Cardiac fibroblast (primary cell): ENCODE results near the gene SPINK8.

ENCODE experiments used
- DNase-seq, 2 donors: peaks; one replicate each; pipeline versions ENCODE4 v3.0.0 to v3.0.0-alpha.2; 2010; ENCODE audit warnings: low read depth in 2 of 2
- H3K4me3 ChIP-seq, 2 donors: replicated peaks in 1 of 2; 1 replicate in 1 of 2; 2 replicates in 1 of 2; pipeline ENCODE4 v1.5.1; 2011; ENCODE audit warnings: low read depth in 2 of 2, low read length in 2 of 2, mild to moderate bottlenecking in 2 of 2, moderate library complexity in 1 of 2
- TF ChIP-seq, protein P1 (sequence below): IDR thresholded peaks from one replicate; pipeline ENCODE4 v1.5.1; 2011; ENCODE audit warnings: low read depth, mild to moderate bottlenecking, low read length, inconsistent platforms

Gene SPINK8

DNA sequence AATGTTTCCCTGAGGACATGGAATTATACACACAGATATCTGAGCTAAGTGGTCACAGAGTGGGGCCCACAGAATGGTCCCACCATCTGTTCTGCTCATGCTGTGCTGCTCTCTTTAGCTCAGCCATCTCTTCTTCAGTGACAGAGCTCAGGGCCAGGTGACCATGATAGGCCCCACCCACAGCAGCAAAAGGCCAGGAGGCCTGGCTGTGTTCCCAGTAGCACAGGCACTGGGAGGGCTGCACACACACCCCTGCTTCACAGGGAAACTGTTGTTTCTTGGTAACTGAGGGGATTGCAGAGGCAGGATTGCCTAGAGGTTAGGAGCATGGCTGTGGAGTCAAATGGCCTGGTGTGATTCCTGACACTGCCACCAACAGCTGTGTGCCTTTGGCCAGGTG lies 33.7 kb upstream of the SPINK8 start:
- peak in 1 of 2 donors; percentile 1 for DNase-seq
- TF ChIP-seq, protein P1, sequence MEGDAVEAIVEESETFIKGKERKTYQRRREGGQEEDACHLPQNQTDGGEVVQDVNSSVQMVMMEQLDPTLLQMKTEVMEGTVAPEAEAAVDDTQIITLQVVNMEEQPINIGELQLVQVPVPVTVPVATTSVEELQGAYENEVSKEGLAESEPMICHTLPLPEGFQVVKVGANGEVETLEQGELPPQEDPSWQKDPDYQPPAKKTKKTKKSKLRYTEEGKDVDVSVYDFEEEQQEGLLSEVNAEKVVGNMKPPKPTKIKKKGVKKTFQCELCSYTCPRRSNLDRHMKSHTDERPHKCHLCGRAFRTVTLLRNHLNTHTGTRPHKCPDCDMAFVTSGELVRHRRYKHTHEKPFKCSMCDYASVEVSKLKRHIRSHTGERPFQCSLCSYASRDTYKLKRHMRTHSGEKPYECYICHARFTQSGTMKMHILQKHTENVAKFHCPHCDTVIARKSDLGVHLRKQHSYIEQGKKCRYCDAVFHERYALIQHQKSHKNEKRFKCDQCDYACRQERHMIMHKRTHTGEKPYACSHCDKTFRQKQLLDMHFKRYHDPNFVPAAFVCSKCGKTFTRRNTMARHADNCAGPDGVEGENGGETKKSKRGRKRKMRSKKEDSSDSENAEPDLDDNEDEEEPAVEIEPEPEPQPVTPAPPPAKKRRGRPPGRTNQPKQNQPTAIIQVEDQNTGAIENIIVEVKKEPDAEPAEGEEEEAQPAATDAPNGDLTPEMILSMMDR = no peak
- H3K4me3 ChIP-seq = no peak overlapping the region

GRCh38 chr3:48364840-48365239 lies 31.4 kb upstream of the SPINK8 start:
- DNase-seq = no peak
- no peak overlapping the region for H3K4me3 ChIP-seq
- TF ChIP-seq, protein P1 = no peak

DNA sequence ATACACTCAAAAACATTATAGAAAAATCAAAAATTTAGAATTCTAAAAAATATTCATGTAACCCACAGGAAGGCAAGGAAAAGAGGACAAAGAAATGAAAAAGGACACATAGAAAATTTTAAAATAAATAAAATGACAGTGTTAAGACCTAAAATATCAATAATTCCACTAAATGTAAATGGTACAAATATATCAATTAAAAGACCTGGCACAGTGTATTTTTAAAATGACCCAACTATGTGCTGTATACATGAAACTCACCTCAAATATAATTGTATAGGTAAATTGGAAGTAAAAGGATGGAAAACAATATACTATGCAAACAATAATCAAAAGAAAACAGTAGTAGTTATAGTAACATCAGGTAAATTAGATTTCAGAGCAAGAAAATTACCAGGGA lies 28.5 kb upstream of the SPINK8 start:
- no peak overlapping the region for H3K4me3 ChIP-seq
- DNase-seq = no peak
- TF ChIP-seq, protein P1 = no peak

DNA sequence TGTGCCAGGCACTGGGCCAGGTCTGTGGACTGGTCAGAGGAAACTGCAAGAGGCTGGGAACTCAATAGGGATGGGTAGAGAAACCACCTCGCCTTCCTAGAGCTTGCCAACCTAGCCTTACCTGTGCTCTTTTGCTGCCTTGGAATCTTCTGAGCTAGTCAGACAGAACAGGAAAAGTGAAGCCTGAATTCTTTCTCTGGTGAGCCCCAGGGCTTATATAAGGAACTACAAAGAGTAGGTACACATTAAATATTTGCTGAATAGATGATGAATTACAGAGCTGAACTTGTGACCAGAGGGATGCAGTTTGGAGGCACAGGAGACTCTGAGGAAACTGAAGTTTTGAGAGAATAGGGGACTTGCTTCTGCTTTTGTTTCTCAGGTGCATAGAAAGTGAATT lies 23.0 kb upstream of the SPINK8 start:
- no peak overlapping the region for H3K4me3 ChIP-seq
- DNase-seq = no peak
- TF ChIP-seq, protein P1 = no peak

GRCh38 chr3:48353987-48354386 lies 20.5 kb upstream of the SPINK8 start:
- no peak overlapping the region for H3K4me3 ChIP-seq
- TF ChIP-seq, protein P1 = no peak
- no peak for DNase-seq

- H3K4me3 ChIP-seq = no peak overlapping the region
- TF ChIP-seq, protein P1 = no peak
- DNase-seq = no peak
Observed at GRCh38 chr3:48352546-48352945, 19.1 kb upstream of the SPINK8 start.

DNA sequence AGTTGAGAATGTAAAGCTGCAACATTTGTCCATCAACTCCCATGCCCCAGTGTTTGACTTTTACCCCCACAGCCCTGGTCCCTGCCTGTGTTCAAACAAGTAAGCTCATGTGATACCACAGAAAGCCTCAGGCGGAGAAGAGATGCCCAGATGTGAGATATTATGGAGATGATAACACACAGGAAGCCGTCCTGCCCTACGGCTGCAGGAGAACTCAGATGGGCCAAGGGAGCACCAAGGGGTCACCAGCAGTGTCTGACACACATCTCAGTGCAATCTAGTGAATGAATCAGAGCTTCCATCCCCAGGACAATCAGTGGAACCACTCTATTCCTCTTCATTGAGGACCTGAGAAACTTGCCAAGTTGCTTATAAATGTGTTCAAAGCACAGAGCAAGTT lies 14.0 kb upstream of the SPINK8 start:
- no peak for DNase-seq
- no peak overlapping the region for H3K4me3 ChIP-seq
- TF ChIP-seq, protein P1 = no peak
